Esophagus squamous epithelium (tissue), 4 donors: ENCODE measurements around the gene WDR70.

Source experiments
- CTCF ChIP-seq, 6 experiments: fragments of 450-650 bp in 4 of 6; fragments of 200-600 bp in 2 of 6; sonication (generic) in 2 of 6; IDR thresholded peaks; one replicate each; pipeline ENCODE4 v1.5.1; 2016 to 2019; ENCODE audit warnings: antibody characterized with exemption in 6 of 6, mild to moderate bottlenecking in 4 of 6, moderate library complexity in 4 of 6
- POLR2A ChIP-seq, 4 donors: fragments of 450-650 bp; IDR thresholded peaks; one replicate each; pipeline ENCODE4 v1.6.1; 2017; ENCODE audit warnings: antibody characterized with exemption in 4 of 4, mild to moderate bottlenecking in 4 of 4, moderate library complexity in 3 of 4

GRCh38 chr5:37773809-37774208 lies 394.7 kb downstream of the WDR70 start:
- TF ChIP-seq CTCF (IDR thresholded peaks at IDR 0.05) = no peak
- no peak for TF ChIP-seq POLR2A (IDR thresholded peaks at IDR 0.05)
